Activated T-helper 1 cell treated with anti-CD3 and anti-CD28 coated beads, Interleukin-2, amount 50 U/mL, for 16 hours (primary cell): ENCODE results near the gene STX2.
"Not testable (repeated sequence)": the region's sequence is repeated elsewhere in the genome, so short reads cannot be mapped to it uniquely, and the experiment has no call there.

Experiments used
- DNase-seq, 2 donors: peaks; one replicate each; pipeline ENCODE4 v3.0.0-alpha.2; 2020; ENCODE audit warnings: low read depth in 1 of 2, low spot score in 1 of 2

The STX2 gene

GRCh38 chr12:130768120-130768519 lies 70.9 kb downstream of the STX2 start:
- no peak for DNase-seq

GRCh38 chr12:130766470-130766869 lies 72.6 kb downstream of the STX2 start:
- DNase-seq: no peak

DNA sequence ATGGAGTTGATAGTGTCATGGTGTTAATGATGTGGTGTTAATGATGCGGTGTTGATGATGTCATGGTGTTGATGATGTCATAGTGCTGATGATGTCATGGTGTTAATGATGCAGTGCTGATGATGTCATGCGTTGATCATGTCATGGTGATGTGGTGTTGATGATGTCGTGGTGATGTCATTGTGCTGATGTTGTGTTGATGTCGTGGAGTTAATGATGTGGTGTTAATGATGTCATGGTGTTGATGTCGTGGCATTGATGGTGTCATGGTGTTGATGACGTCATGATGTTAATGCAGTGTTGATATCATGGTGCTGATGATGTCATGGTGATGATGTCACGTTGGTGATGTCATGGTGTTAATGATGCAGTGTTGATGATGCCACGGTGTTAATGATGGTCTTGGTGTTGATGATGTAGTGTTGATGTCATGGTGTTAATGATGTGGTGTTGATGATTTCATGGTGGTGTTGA lies 73.8 kb downstream of the STX2 start:
- DNase-seq: no peak

DNA sequence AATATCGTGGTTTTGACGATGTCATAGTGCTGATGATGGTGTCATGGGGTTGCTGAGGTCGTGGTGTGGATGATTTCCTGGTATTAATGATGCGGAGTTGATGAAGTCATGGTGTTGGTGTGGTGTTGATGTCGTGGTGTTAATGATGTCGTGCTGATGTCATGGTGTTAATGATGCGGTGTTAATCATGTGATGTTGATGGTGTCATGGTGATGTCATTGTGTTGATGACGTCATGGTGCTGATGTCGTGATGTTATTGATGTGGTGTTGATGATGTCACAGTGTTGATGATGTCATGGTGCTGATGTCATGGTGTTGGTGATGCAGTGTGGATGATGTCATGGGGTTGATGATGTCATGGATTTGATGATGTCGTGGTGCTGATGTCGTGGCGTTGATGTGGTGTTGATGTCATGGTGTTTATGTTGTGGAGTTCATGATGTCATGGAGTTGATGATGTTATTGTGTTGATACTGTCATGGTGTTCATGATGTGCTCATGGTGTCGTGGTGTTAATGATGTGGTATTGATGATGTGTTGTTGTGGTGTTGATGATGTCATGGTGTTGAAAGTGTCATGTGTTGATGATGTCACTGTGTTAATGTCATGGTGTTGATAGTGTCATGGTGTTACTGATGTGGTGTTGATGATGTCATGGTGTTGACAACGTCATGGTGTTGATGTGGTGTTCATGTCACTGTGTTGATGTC lies 74.4 kb downstream of the STX2 start:
- no peak for DNase-seq

- no peak for DNase-seq
Observed at GRCh38 chr12:130764073-130764472, 75.0 kb downstream of the STX2 start.

GRCh38 chr12:130762319-130762675 lies 76.8 kb downstream of the STX2 start:
- no peak for DNase-seq

- peak; percentile 24 to 32 for DNase-seq
Observed at GRCh38 chr12:130761537-130762318, 77.3 kb downstream of the STX2 start.

DNA sequence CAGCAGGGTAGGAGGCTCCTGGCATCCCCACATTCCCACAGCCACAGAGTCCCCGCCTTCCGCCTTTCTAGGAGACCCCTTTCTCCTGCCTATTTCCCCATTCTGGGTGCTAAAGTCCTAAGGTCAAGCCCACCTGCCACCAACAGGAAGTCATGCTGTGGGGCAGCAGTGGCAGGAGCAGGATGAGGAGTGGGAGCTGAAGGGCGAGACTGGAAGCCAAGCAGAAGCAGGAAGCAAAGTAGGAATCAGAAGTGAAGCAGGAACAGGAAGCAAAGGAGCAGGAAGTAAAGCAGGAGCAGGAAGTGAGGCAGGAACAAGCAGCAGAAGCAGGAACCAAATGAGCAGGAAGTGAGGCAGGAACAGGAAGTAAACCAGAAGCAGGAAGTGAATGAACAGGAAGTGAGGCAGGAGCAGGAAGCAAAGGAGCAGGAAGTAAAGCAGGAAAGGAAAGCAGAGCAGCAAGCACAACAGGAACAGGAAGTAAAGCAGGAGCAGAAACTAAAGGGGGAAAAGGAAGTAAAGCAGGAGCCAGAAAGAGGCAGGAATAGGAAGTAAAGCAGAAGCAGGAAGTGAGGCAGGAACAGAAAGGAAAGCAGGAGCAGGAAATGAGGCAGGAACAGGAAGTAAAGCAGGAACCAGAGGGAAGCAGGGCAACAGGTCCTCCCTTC lies 84.7 kb downstream of the STX2 start:
- no peak for DNase-seq

DNA sequence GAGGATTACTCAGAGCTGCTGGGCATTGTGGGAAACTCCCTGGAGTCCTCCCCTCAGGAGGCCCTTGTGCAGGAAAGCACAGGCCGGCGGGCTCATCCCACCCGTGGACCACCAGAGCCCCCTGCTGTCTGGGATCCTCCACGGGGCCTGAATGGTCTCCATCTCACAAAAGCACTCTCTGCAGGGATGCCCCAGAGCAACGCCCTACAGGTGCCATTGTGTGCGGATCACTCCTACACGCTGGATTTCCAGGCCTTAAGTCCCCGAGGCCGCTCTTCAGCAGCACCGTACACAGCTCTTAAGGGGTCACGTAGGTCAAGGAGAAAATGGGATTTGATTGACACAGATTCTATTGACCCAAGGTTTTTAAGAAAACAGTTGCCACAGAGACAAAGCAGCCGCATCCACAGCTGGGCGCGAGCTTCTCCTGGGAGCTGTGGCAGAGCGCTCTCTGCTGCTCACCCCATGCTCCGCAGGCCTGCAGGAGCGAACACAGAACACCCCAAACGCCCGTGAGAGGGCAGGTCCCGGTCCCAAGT lies 86.3 kb downstream of the STX2 start:
- DNase-seq: no peak

GRCh38 chr12:130752037-130752436 lies 87.0 kb downstream of the STX2 start:
- DNase-seq: not testable (repeated sequence)

DNA sequence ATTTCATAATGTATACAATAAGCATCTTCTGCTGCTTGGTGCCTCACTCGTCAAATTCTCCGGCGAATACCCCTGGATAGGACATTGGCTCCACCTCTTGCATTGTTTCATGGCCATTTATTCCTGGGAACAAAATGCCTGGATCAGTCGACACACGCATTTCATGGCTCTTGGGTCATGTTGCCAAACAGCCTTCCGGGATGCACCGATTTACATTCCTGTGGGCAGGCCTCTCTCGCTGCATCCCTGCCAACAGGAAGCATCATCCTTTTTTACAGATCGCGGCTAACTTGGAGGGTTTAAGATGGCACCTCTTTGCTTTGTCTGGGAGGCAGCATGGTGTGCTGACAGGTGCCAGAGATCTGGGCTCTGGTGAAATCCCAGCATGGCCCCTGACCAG lies 90.3 kb downstream of the STX2 start:
- DNase-seq: no peak

- peak; percentile 41 to 57 for DNase-seq
Observed at GRCh38 chr12:130747867-130748740, 90.9 kb downstream of the STX2 start.

DNA sequence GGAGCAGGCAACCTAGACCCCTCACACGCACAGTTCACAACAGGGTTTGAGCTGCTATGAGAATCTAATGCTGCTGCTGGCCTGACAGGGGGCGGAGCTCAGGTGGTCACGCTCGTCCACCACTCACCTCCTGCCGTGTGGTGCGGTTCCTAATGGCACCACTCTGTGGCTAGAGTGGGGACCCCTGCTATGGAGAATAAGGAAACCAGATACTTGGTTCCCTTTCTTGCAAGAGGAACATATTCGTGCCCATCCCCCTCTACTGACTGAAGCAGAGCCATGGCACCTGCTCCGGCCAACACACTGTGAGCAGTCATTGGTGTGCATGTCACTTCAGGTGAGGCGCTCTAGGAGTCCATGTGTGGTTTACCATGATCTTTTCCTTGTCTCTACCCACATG lies 92.5 kb downstream of the STX2 start:
- DNase-seq: no peak

DNA sequence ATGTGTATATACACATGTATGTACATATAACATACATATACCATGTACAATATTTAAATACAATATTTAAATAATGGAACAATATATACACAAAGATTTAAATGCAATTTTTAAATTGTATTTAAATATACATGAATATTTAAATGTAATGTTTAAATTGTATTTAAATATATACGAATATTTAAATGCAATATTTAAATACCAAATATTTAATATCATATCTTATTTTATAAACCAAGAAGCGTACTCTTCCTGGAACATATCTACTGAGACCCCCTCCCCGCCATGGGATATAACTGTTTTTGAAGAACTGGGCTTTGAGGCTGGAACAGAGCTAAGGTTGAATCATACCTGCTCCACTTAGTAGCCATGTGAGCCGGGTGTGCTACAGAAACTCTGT lies 93.1 kb downstream of the STX2 start:
- DNase-seq: no peak

GRCh38 chr12:130744274-130744673 lies 94.8 kb downstream of the STX2 start:
- DNase-seq: no peak

DNA sequence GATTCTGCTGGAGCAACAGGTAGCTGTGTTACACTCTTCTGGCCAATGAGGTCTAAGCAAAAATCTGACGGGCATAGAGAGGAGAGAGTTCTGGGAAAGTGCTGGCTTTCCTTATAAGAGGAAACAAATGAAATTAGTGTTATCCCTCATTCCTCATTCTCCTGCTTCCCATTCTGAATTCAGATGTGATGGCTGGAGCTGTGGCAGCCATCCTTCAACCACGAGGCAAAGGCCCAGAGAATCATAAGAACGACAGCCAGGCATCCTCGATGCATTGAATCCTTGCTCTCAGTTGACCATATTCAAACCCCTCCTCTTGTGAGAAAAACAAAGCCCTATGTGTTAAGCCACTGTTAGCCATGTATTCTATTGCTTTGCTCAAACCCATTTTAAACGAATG lies 95.4 kb downstream of the STX2 start:
- DNase-seq: no peak

DNA sequence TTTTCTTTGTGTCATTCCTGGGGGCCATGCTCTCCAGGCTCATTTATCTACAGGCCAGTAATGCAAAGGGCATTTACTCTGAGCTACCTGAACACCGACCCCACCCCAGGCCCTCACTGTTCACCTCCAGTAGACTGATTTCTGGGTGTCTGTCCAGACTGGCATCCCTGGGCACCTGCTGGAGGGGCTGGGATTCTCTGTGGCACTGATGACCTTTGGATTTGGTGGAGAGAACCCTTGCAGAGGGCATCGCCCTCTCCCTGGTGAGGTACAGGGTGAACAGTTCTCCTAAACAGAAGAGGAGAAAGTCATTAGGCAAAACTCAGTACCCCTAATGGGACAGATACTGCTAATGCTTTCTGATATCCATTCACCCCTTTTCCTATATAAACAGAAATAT lies 95.9 kb downstream of the STX2 start:
- DNase-seq: no peak

DNA sequence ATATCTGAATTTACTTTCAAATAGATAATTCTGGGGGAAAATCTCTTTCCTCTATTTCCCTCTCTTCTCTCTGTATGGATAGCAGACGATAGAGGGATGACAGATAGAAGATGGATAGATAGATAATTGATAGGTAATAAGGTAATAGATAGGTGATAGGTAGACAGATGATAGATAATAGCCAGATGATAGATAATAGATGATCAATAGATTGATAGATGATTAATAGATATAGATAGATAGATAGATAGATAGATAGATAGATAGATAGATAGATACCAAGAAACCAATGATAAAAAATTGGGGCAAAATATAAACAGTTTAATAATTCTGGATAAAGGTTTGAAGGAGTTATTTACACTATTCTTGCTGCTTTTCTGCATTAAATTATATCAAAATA lies 96.3 kb downstream of the STX2 start:
- no peak for DNase-seq

GRCh38 chr12:130742112-130742511 lies 96.9 kb downstream of the STX2 start:
- no peak for DNase-seq
